Keratinocyte (primary cell): Measurements from ENCODE around the gene LVRN. TPM values are rescaled to one million over a fixed set of nuclear protein-coding genes. Genes with fewer than 3 reads are reported as not detected.

Source experiments
- DNase-seq: peaks from one replicate; pipeline ENCODE4 v3.0.0-alpha.2; 2011; ENCODE audit warnings: low read depth, missing footprints, low spot score
- FAIRE-seq: peaks from 2 replicates; lab custom pipeline; 2011; peaks lifted over from hg19 to GRCh38; lab: Jason Lieb, UNC
- H2AFZ ChIP-seq: 2 replicates; pipeline ENCODE4 v1.6.0; 2012; ENCODE audit warnings: low read length, control low read depth, inconsistent platforms; ENCODE audit not compliant: control insufficient read depth
- H3K27ac ChIP-seq: 2 replicates; pipeline ENCODE4 v1.5.1; 2011; ENCODE audit warnings: low read length; ENCODE audit not compliant: control insufficient read depth, insufficient read depth
- H3K27me3 ChIP-seq: 3 replicates; pipeline ENCODE4 v1.6.0; 2011; ENCODE audit warnings: low read length; ENCODE audit not compliant: control insufficient read depth, insufficient read depth; ENCODE audit errors: extremely low read depth
- H3K36me3 ChIP-seq, 2 experiments: 2 replicates in 1 of 2; 3 replicates in 1 of 2; pipeline ENCODE4 v1.5.1; 2011; ENCODE audit warnings: low read length in 2 of 2, mild to moderate bottlenecking in 1 of 2; ENCODE audit not compliant: control insufficient read depth in 2 of 2, insufficient read depth in 2 of 2; ENCODE audit errors: extremely low read depth in 1 of 2
- H3K4me1 ChIP-seq: 3 replicates; pipeline ENCODE4 v1.5.1; 2011; ENCODE audit warnings: low read length; ENCODE audit not compliant: control insufficient read depth, insufficient read depth; ENCODE audit errors: extremely low read depth
- H3K4me2 ChIP-seq: 3 replicates; pipeline ENCODE4 v1.6.0; 2011; ENCODE audit warnings: low read depth, low read length; ENCODE audit not compliant: control insufficient read depth, insufficient read depth; ENCODE audit errors: extremely low read depth
- H3K4me3 ChIP-seq, 3 experiments: fragments of 200-600 bp in 1 of 3; sonication (generic) in 1 of 3; 2 replicates in 2 of 3; 3 replicates in 1 of 3; pipeline ENCODE4 v1.5.1; 2011 to 2016; ENCODE audit warnings: low read length in 3 of 3, mild to moderate bottlenecking in 3 of 3, control low read depth in 2 of 3, inconsistent platforms in 1 of 3, low read depth in 1 of 3, mixed read lengths in 1 of 3, mixed run types in 1 of 3, moderate library complexity in 1 of 3; ENCODE audit not compliant: control insufficient read depth in 2 of 3, insufficient read depth in 2 of 3; ENCODE audit errors: extremely low read depth in 1 of 3
- H3K79me2 ChIP-seq: 2 replicates; pipeline ENCODE4 v1.6.0; 2012; ENCODE audit warnings: low read length; ENCODE audit not compliant: control insufficient read depth, insufficient read depth
- H3K9ac ChIP-seq: 3 replicates; pipeline ENCODE4 v1.6.0; 2011; ENCODE audit warnings: low read length; ENCODE audit not compliant: control insufficient read depth, insufficient read depth; ENCODE audit errors: extremely low read depth
- H3K9me1 ChIP-seq: 3 replicates; pipeline ENCODE4 v1.6.0; 2011; ENCODE audit warnings: low read length; ENCODE audit not compliant: control insufficient read depth, insufficient read depth; ENCODE audit errors: extremely low read depth
- H3K9me3 ChIP-seq: 2 replicates; pipeline ENCODE4 v1.5.1; 2012; ENCODE audit warnings: low read depth, low read length; ENCODE audit not compliant: control insufficient read depth
- H4K20me1 ChIP-seq: 3 replicates; pipeline ENCODE4 v1.6.0; 2011; ENCODE audit warnings: low read length; ENCODE audit not compliant: control insufficient read depth, insufficient read depth; ENCODE audit errors: extremely low read depth
- EZH2 ChIP-seq: IDR thresholded peaks from one replicate; pipeline ENCODE4 v1.6.1; 2012; ENCODE audit warnings: inconsistent platforms, mild to moderate bottlenecking, low read length, moderate library complexity
- dilution Hi-C: fragments of 300-500 bp; cut with MboI; formaldehyde crosslinking; loops from one replicate; pipeline ENCODE4 v1.7.0; 2020; ENCODE audit warnings: low sequenced_read_pairs; ENCODE audit not compliant: extremely low pct_ligation_motif_present
- polyA plus RNA-seq, 5 experiments: library from polyadenylated mRNA; depleted of rRNA in 3 of 5; stranded (reverse) in 3 of 5; stranded (forward) in 1 of 5; unstranded in 1 of 5; fragments of >200 nt; gene quantifications; 1 replicate in 1 of 5; 2 replicates in 3 of 5; 3 replicates in 1 of 5; pipeline versions ENCODE4 v1.2.1 to v1.2.3, GENCODE V29; 2011 to 2012; ENCODE audit warnings: missing spikeins in 2 of 5, low read depth in 1 of 5, low replicate concordance in 1 of 5
- TF ChIP-seq, protein P1 (sequence below), 3 experiments: IDR thresholded peaks in 1 of 3; conservative IDR thresholded peaks in 1 of 3; optimal IDR thresholded peaks in 1 of 3; 2 replicates in 2 of 3; 3 replicates in 1 of 3; pipeline versions ENCODE3 to v1.5.1; 2011; ENCODE audit warnings: low read length in 3 of 3, mild to moderate bottlenecking in 3 of 3, moderate library complexity in 2 of 3, control low read depth in 1 of 3, inconsistent platforms in 1 of 3; ENCODE audit not compliant: insufficient read depth in 2 of 3; ENCODE audit errors: extremely low read depth in 1 of 3

Gene LVRN
- polyA plus RNA-seq, 1 donor (not counting 4 experiments of a cell fraction or from before 2014, with no cell fraction given), result 0.08 TPM

- H3K36me3 ChIP-seq, result no peaks in the 10 kb centered on the region
- H3K27me3 ChIP-seq, result no peaks in the 10 kb centered on the region
- no peak overlapping the region for H3K4me2 ChIP-seq
- H3K4me3 ChIP-seq, result no peak overlapping the region
- DNase-seq (no peak), FAIRE-seq (no peak)
- no peak for TF ChIP-seq EZH2
- TF ChIP-seq, protein P1, sequence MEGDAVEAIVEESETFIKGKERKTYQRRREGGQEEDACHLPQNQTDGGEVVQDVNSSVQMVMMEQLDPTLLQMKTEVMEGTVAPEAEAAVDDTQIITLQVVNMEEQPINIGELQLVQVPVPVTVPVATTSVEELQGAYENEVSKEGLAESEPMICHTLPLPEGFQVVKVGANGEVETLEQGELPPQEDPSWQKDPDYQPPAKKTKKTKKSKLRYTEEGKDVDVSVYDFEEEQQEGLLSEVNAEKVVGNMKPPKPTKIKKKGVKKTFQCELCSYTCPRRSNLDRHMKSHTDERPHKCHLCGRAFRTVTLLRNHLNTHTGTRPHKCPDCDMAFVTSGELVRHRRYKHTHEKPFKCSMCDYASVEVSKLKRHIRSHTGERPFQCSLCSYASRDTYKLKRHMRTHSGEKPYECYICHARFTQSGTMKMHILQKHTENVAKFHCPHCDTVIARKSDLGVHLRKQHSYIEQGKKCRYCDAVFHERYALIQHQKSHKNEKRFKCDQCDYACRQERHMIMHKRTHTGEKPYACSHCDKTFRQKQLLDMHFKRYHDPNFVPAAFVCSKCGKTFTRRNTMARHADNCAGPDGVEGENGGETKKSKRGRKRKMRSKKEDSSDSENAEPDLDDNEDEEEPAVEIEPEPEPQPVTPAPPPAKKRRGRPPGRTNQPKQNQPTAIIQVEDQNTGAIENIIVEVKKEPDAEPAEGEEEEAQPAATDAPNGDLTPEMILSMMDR (optimal IDR thresholded peaks at IDR 0.05 in 1 of 3, IDR thresholded peaks at IDR 0.05 in 1 of 3, conservative IDR thresholded peaks at IDR 0.05 in 1 of 3; ENCODE audit: extremely low read depth in 1 of 3, insufficient read depth in 2 of 3, low read length in 3 of 3), result no peak
- no peak overlapping the region for H3K27ac ChIP-seq
- H2AFZ ChIP-seq, result no peak overlapping the region
- dilution Hi-C loops, result no loop called here
- H3K9ac ChIP-seq, result no peak overlapping the region
- H3K4me1 ChIP-seq, result no peaks in the 10 kb centered on the region
- no peaks in the 10 kb centered on the region for H4K20me1 ChIP-seq
- no peaks in the 10 kb centered on the region for H3K79me2 ChIP-seq
- no peaks in the 10 kb centered on the region for H3K9me1 ChIP-seq
- peaks cover 13% of the 10 kb centered on the region for H3K9me3 ChIP-seq
These were observed 31.5 kb upstream of the LVRN start for GRCh38 chr5:115930630-115931337.

DNA sequence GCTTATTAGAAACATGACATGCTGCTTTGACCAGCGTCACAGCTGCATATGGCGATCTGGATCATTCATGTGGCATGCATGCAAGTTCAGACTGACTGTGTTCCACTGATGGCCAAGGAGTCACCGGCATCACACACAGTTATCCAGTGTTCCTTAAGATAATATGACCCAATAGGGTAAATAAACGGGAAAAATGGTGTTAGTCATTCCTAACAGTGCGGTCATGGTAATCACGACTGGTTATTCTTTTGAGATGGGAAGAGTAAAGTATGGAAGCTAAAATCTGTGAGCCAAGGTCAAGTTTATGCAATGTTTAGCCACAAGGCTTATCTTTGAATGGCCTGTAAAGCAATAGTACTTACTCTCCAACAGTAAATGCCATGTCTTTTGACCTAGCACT is 29.3 kb upstream of the LVRN start:
- Histone ChIP-seq H3K27me3 (no peaks in the 10 kb centered on the region), H3K4me3 (no peak overlapping the region), H3K9me1 (no peaks in the 10 kb centered on the region), H4K20me1 (no peaks in the 10 kb centered on the region), H3K4me2 (no peak overlapping the region), H3K9me3 (peaks cover 13% of the 10 kb centered on the region), H3K4me1 (no peaks in the 10 kb centered on the region), H3K27ac (no peak overlapping the region), H3K79me2 (no peaks in the 10 kb centered on the region), H3K9ac (no peak overlapping the region), H2AFZ (no peak overlapping the region), H3K36me3 (no peaks in the 10 kb centered on the region)
- FAIRE-seq, result no peak
- no peak for DNase-seq
- TF ChIP-seq EZH2, result no peak
- TF ChIP-seq, protein P1 (optimal IDR thresholded peaks at IDR 0.05 in 1 of 3, IDR thresholded peaks at IDR 0.05 in 1 of 3, conservative IDR thresholded peaks at IDR 0.05 in 1 of 3; ENCODE audit: extremely low read depth in 1 of 3, insufficient read depth in 2 of 3, low read length in 3 of 3), result no peak
- dilution Hi-C loops, result no loop called here
